ENCODE measurements around the gene AP3B1. TPM values are rescaled to one million over a fixed set of nuclear protein-coding genes. Genes with fewer than 3 reads are reported as not detected.

The AP3B1 gene
- total RNA-seq (2022; extraction: Qiagen RNA extraction), result 24.4 to 30.3 TPM (median 29.9 TPM) in 5 replicates

GRCh38 chr5:78294248-78295034, at the start of gene AP3B1:
AP3B1 (minus strand) TSS chr5:78294698; CDS start chr5:78294579, 119 bp downstream.

Other genes starting within 250 kb of the AP3B1 start
- gene SCAMP1, start 65.9 kb upstream of the AP3B1 start, total RNA-seq (2022; extraction: Qiagen RNA extraction), result 14.2 to 25.0 TPM (median 22.0 TPM) in 5 replicates

All from A549 treated with AZD2906 at 1 μM for 4 hours (cell line).